ENCODE results near the gene POU6F2.
"Not testable (repeated sequence)": the region's sequence is repeated elsewhere in the genome, so short reads cannot be mapped to it uniquely, and the experiment has no call there.

POU6F2 gene

DNA sequence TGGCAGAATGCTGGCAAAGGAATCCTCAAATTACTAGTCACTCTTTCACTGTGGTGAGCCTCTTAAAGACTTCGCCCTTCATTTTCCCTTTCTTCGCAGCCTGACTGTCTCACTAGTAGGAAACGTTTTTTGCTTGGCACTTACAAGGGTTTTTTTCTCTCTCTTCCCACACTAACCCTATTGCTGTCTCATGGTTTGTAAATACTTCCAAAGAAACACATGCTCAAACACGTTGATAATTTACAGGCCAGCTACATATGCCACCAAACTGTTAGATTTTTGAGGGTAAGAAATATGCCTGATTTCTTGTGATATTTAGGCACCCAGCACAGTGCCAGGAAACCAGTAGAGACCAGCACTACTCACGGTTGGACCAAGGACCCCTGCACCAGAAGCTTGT, 340.2 kb downstream of the POU6F2 start:
- no peak for DNase-seq (ENCODE audit: low spot score)
- in situ Hi-C loops (cut with MboI; ENCODE audit: low pct_unique_long_range_greater_than_20kb, low sequenced_read_pairs, unreplicated experiment) = no loop called here
- TF ChIP-seq, protein P1, sequence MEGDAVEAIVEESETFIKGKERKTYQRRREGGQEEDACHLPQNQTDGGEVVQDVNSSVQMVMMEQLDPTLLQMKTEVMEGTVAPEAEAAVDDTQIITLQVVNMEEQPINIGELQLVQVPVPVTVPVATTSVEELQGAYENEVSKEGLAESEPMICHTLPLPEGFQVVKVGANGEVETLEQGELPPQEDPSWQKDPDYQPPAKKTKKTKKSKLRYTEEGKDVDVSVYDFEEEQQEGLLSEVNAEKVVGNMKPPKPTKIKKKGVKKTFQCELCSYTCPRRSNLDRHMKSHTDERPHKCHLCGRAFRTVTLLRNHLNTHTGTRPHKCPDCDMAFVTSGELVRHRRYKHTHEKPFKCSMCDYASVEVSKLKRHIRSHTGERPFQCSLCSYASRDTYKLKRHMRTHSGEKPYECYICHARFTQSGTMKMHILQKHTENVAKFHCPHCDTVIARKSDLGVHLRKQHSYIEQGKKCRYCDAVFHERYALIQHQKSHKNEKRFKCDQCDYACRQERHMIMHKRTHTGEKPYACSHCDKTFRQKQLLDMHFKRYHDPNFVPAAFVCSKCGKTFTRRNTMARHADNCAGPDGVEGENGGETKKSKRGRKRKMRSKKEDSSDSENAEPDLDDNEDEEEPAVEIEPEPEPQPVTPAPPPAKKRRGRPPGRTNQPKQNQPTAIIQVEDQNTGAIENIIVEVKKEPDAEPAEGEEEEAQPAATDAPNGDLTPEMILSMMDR (IDR thresholded peaks at IDR 0.05; ENCODE audit: extremely low read depth, insufficient read depth, missing control alignments) = no peak

DNA sequence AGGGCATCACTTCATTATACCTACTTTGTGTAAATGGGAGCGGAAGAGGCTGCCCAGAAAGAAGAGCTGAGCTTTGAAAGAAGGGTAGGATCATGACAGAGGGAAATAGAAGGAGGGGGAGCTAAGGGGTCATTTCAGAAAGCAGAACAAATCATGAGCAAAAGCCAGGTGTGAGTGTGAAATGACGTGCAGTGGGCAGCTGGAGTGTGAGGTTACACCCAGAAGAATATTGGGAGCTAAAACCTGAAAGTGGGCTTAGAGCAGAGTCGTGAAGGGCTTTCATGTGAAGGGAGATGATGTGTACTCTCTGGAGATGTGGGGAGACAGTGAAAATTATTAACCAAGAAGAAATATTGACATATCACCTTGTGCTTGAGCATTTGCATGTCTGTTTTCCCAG, 343.5 kb downstream of the POU6F2 start:
- no peak for DNase-seq (ENCODE audit: low spot score)
- in situ Hi-C loops (cut with MboI; ENCODE audit: low pct_unique_long_range_greater_than_20kb, low sequenced_read_pairs, unreplicated experiment) = no loop called here
- TF ChIP-seq, protein P1 (IDR thresholded peaks at IDR 0.05; ENCODE audit: extremely low read depth, insufficient read depth, missing control alignments) = no peak

DNA sequence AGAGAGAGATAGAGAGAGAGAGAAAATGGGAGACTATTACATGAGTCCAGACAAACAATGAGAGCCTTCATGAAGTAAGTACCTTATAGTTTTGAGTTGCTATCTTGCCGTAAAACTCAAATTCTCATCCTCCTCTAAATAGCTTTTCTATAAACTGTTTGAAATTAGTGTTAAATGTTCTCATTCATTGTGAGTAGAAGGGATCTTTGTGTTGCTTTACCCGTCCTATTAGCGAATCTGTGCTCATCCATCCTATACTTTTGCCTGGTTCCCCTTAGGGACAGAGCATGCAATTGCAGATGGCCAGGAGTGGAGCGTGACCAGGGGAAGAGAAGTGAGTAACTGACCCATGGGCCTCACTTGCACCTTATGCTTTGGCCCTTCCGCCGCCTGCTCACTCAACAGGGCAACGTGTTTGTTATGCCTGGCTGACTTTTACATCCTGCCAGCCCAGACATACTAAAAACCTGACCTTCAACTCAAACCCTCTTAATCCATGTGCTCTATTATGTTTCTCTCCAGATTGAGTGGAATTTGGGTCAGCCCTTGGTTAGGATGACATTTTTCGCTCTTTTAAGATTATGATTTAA, 344.3 kb downstream of the POU6F2 start:
- TF ChIP-seq, protein P1 (IDR thresholded peaks at IDR 0.05; ENCODE audit: extremely low read depth, insufficient read depth, missing control alignments) = no peak
- no peak for DNase-seq (ENCODE audit: low spot score)
- in situ Hi-C loops (cut with MboI; ENCODE audit: low pct_unique_long_range_greater_than_20kb, low sequenced_read_pairs, unreplicated experiment) = no loop called here

DNA sequence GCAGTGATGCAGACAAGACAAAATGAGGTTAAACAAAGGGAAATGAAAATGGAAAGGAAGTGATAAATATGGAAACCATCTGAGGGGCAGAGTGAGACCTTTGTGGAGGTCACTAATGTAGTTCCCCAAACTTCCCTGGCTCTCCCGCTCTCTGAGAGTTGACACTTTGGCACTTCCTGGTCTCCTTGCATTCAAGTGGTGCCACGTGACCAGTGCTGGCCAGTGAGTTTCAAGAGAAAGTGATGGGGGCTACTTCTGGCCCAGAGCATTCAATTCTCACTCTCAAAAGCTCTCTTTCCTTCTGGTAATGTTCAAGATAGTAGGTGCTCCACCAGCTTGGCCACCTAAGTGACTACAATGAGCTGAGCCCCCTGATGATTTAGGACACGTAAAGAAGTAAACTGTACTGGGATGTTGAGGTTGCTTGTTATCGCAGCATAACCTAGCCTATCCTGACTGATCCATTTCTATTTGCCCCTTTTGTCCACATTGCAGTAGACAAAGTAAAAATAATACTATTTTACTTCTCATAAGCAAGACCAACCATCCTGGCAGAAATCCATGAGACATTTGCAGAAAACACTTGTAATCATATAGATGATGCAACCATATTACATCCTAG, 346.5 kb downstream of the POU6F2 start:
- in situ Hi-C loops (cut with MboI; ENCODE audit: low pct_unique_long_range_greater_than_20kb, low sequenced_read_pairs, unreplicated experiment) = no loop called here
- TF ChIP-seq, protein P1 (IDR thresholded peaks at IDR 0.05; ENCODE audit: extremely low read depth, insufficient read depth, missing control alignments) = no peak
- DNase-seq (ENCODE audit: low spot score) = no peak

DNA sequence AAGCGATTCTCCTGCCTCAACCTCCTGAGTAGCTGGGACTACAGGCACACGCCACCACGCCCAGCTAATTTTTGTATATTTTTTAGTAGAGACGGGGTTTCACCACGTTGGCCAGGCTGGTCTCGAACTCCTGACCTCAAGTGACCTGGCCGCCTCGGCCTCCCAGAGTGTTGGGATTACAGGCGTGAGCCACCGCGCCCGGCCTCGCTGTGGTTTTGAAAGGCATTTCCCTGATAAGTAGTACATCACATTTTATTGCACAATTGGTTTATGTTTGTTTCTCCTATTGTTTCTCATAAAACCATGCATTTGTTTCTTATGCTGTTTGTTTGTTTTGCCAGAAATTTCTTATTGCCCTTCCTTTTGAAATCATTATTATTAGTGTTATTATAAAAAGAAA, 353.9 kb downstream of the POU6F2 start:
- DNase-seq (ENCODE audit: low spot score); in situ Hi-C loops (cut with MboI; ENCODE audit: low pct_unique_long_range_greater_than_20kb, low sequenced_read_pairs, unreplicated experiment): not testable (repeated sequence)

DNA sequence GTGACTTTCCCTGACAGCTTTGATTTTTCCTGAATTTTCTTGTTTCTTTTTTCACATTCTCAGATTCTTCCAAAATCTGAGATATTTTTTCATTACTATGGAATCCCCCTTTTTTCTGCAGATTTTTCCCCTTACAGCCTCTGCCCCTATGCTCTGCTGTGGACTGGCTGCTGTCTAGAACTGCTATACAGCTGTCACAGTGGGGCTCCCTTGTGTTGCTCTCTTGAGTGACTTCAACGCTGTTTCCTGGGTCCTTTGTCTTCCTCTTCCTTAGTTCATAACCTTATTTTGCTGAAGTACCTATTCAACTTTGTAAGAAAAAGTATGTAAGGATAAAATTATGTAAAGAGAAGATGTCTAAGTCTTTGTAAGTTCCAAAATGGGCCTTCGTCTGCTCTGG, 354.4 kb downstream of the POU6F2 start:
- in situ Hi-C loops (cut with MboI; ENCODE audit: low pct_unique_long_range_greater_than_20kb, low sequenced_read_pairs, unreplicated experiment) = no loop called here
- DNase-seq (ENCODE audit: low spot score) = no peak
- TF ChIP-seq, protein P1 (IDR thresholded peaks at IDR 0.05; ENCODE audit: extremely low read depth, insufficient read depth, missing control alignments) = no peak

DNA sequence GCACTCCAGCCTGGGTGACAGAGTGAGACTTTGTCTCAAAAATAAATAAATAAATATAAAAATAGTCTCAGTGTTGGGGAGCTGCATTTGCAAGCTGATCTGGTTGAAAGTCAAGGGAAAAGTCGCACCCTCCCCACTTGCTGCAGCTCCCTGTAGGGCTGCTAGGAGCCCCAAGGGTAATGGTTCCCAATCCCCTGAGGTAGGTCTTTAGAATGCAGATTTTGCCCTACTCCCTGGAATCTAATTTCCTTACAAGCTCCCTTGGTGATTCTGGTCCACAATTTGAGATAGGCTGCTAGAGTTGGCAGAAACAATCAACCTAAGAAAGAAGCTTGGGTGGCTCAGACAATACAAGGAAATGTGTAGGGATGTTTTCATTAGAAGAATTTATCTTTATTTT, 356.0 kb downstream of the POU6F2 start:
- in situ Hi-C loops (cut with MboI; ENCODE audit: low pct_unique_long_range_greater_than_20kb, low sequenced_read_pairs, unreplicated experiment) = no loop called here
- no peak for DNase-seq (ENCODE audit: low spot score)
- TF ChIP-seq, protein P1 (IDR thresholded peaks at IDR 0.05; ENCODE audit: extremely low read depth, insufficient read depth, missing control alignments) = no peak
